Measurements from ENCODE around the gene ACSS1.

- TF ChIP-seq BACH2 (CRISPR knock-in tag; IDR thresholded peaks at IDR 0.05; ENCODE audit: borderline replicate concordance) (no peak), GLIS3 (CRISPR knock-in tag; IDR thresholded peaks at IDR 0.05) (no peak), CREB5 (CRISPR knock-in tag; IDR thresholded peaks at IDR 0.05; ENCODE audit: low read depth) (no peak), ZFP3 (CRISPR knock-in tag; IDR thresholded peaks at IDR 0.05) (no peak), ZNF70 (CRISPR knock-in tag; IDR thresholded peaks at IDR 0.05) (no peak), ZNF8 (CRISPR knock-in tag; IDR thresholded peaks at IDR 0.05) (no peak), CSDC2 (CRISPR knock-in tag; IDR thresholded peaks at IDR 0.05) (no peak), ISL1 (CRISPR knock-in tag; IDR thresholded peaks at IDR 0.05) (no peak), TOX (CRISPR knock-in tag; IDR thresholded peaks at IDR 0.05; ENCODE audit: borderline replicate concordance) (no peak), ESRRG (CRISPR knock-in tag; IDR thresholded peaks at IDR 0.05) (no peak), ARNTL (CRISPR knock-in tag; IDR thresholded peaks at IDR 0.05; ENCODE audit: borderline replicate concordance, low read depth) (no peak), ZC3H10 (CRISPR knock-in tag; IDR thresholded peaks at IDR 0.05) (no peak), POU6F1 (CRISPR knock-in tag; IDR thresholded peaks at IDR 0.05; ENCODE audit: borderline replicate concordance, low read depth) (no peak), RARB (CRISPR knock-in tag; IDR thresholded peaks at IDR 0.05) (no peak)
Observed at GRCh38 chr20:24991897-24992486, 65.9 kb downstream of the ACSS1 start.

Data from SK-N-SH treated with all-trans-retinoic acid at 6 μM for 48 hours (cell line).